Activated CD8-positive, alpha-beta memory T cell treated with anti-CD3 and anti-CD28 coated beads, Interleukin-2, amount 50 U/mL, for 24 hours (primary cell): ENCODE data around the gene GLP2R.

Experiments
- DNase-seq: peaks from one replicate; pipeline ENCODE4 v3.0.0-alpha.2; 2020; ENCODE audit errors: extremely low read depth

Gene GLP2R

GRCh38 chr17:9855036-9855435 is 29.3 kb downstream of the GLP2R start:
- no peak for DNase-seq

- no peak for DNase-seq
Observed at GRCh38 chr17:9859781-9860180, 34.1 kb downstream of the GLP2R start.

- no peak for DNase-seq
Observed at GRCh38 chr17:9860851-9861250, 35.1 kb downstream of the GLP2R start.

- no peak for DNase-seq
Observed at GRCh38 chr17:9862220-9862619, 36.5 kb downstream of the GLP2R start.

- DNase-seq, result no peak
Observed at GRCh38 chr17:9862949-9863348, 37.2 kb downstream of the GLP2R start.

- DNase-seq, result no peak
Observed at GRCh38 chr17:9865586-9865985, 39.9 kb downstream of the GLP2R start.

- DNase-seq, result no peak
Observed at GRCh38 chr17:9868552-9868951, 42.8 kb downstream of the GLP2R start.

- no peak for DNase-seq
Observed at GRCh38 chr17:9872852-9873251, 47.1 kb downstream of the GLP2R start.

- no peak for DNase-seq
Observed at GRCh38 chr17:9874722-9875121, 49.0 kb downstream of the GLP2R start.

GRCh38 chr17:9875441-9875840 is 49.7 kb downstream of the GLP2R start:
- DNase-seq, result no peak

- DNase-seq, result no peak
Observed at GRCh38 chr17:9878356-9878755, 52.6 kb downstream of the GLP2R start.

- DNase-seq, result no peak
Observed at GRCh38 chr17:9878786-9879525, 53.2 kb downstream of the GLP2R start.

- DNase-seq, result no peak
Observed at GRCh38 chr17:9880582-9880999, 54.9 kb downstream of the GLP2R start.

- no peak for DNase-seq
Observed at GRCh38 chr17:9883451-9883850, 57.7 kb downstream of the GLP2R start.

- no peak for DNase-seq
Observed at GRCh38 chr17:9886141-9886930, 60.6 kb downstream of the GLP2R start.

- DNase-seq, result no peak
Observed at GRCh38 chr17:9887508-9887907, 61.8 kb downstream of the GLP2R start.

GRCh38 chr17:9890124-9890523 is 64.4 kb downstream of the GLP2R start:
- DNase-seq, result no peak

- DNase-seq, result no peak
Observed at GRCh38 chr17:9893411-9894012, 67.8 kb downstream of the GLP2R start.

- DNase-seq, result no peak
Observed at GRCh38 chr17:9894231-9894630, 68.5 kb downstream of the GLP2R start.

- no peak for DNase-seq
Observed at GRCh38 chr17:9895923-9896322, 70.2 kb downstream of the GLP2R start.

GRCh38 chr17:9897372-9897968 is 71.7 kb downstream of the GLP2R start:
- DNase-seq, result no peak

- DNase-seq, result no peak
Observed at GRCh38 chr17:9898812-9899211, 73.1 kb downstream of the GLP2R start.
